ENCODE results near the gene TMEM8B. TPM values are rescaled to one million over a fixed set of nuclear protein-coding genes. Genes with fewer than 3 reads are reported as not detected.

The TMEM8B gene
- total and polyA plus RNA-seq, 9 of the 15 experiments (the other 6 are each of a cell fraction or from before 2014, with no cell fraction given), result 0.01 to 2.2 (median 1.1) TPM

DNA sequence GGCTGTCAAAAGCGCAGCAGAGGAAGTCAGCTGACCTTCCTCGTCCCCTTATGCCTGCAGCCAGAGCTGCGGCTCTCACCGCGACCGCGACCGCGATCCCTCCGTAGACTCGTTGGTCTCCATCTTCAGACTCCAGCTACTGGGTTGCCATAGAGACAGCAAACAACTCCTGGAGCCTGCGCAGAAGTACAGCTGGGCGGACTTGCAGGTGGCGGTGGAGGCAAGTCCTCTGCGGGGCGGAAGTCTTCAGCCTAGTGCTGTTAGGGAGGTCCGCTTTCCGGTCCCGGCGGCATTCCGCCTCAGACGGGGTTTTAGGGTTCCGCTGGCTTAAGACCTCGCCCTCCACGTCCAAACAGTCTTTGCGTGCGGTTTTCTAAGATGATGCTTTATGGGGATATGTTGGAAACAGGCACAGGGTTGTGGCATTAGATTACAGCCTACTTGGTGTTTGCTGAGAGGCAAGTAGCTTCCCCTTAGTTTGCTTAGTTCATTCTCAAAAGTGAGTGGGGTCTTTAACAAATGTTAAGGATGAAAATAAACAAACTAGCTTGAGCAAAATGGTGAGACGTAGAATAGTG, 16.9 kb upstream of the TMEM8B start, which contains the start of gene SPAG8 (continued):
- TF ChIP-seq HBP1 (CRISPR knock-in tag; IDR thresholded peaks at IDR 0.05), result no peak
- no peak for TF ChIP-seq GTF2A2 (tag; IDR thresholded peaks at IDR 0.05)
- peak; percentile 87; the same call in 1 of the 2 replicates for TF ChIP-seq ZBTB1 (CRISPR knock-in tag; IDR thresholded peaks at IDR 0.05; ENCODE audit: borderline replicate concordance, low read depth)
- TF ChIP-seq RFX1 (IDR thresholded peaks at IDR 0.05), result peak; percentile 95
- TF ChIP-seq ADNP (tag; IDR thresholded peaks at IDR 0.05), result no peak
- TF ChIP-seq NR2C1 (IDR thresholded peaks at IDR 0.05), result no peak; the same call in 1 of the 2 replicates
- peak; percentile 80 for TF ChIP-seq NR2C1 (tag; IDR thresholded peaks at IDR 0.05)
- TF ChIP-seq FOXA1 (IDR thresholded peaks at IDR 0.05; ENCODE audit: borderline replicate concordance), result no peak
- no peak for TF ChIP-seq FOXP4 (CRISPR knock-in tag; IDR thresholded peaks at IDR 0.05; ENCODE audit: borderline replicate concordance)
- TF ChIP-seq BCOR (IDR thresholded peaks at IDR 0.05), result no peak
- no peak for TF ChIP-seq RBM14 (IDR thresholded peaks at IDR 0.05; ENCODE audit: borderline replicate concordance, insufficient read depth, low read depth, low read length)
- TF ChIP-seq SOX6 (IDR thresholded peaks at IDR 0.05), result no peak
- no peak for TF ChIP-seq ZNF584 (CRISPR knock-in tag; IDR thresholded peaks at IDR 0.05; ENCODE audit: low read depth)
- TF ChIP-seq MCM5 (IDR thresholded peaks at IDR 0.05; ENCODE audit: low read depth), result no peak
- TF ChIP-seq, protein P1, sequence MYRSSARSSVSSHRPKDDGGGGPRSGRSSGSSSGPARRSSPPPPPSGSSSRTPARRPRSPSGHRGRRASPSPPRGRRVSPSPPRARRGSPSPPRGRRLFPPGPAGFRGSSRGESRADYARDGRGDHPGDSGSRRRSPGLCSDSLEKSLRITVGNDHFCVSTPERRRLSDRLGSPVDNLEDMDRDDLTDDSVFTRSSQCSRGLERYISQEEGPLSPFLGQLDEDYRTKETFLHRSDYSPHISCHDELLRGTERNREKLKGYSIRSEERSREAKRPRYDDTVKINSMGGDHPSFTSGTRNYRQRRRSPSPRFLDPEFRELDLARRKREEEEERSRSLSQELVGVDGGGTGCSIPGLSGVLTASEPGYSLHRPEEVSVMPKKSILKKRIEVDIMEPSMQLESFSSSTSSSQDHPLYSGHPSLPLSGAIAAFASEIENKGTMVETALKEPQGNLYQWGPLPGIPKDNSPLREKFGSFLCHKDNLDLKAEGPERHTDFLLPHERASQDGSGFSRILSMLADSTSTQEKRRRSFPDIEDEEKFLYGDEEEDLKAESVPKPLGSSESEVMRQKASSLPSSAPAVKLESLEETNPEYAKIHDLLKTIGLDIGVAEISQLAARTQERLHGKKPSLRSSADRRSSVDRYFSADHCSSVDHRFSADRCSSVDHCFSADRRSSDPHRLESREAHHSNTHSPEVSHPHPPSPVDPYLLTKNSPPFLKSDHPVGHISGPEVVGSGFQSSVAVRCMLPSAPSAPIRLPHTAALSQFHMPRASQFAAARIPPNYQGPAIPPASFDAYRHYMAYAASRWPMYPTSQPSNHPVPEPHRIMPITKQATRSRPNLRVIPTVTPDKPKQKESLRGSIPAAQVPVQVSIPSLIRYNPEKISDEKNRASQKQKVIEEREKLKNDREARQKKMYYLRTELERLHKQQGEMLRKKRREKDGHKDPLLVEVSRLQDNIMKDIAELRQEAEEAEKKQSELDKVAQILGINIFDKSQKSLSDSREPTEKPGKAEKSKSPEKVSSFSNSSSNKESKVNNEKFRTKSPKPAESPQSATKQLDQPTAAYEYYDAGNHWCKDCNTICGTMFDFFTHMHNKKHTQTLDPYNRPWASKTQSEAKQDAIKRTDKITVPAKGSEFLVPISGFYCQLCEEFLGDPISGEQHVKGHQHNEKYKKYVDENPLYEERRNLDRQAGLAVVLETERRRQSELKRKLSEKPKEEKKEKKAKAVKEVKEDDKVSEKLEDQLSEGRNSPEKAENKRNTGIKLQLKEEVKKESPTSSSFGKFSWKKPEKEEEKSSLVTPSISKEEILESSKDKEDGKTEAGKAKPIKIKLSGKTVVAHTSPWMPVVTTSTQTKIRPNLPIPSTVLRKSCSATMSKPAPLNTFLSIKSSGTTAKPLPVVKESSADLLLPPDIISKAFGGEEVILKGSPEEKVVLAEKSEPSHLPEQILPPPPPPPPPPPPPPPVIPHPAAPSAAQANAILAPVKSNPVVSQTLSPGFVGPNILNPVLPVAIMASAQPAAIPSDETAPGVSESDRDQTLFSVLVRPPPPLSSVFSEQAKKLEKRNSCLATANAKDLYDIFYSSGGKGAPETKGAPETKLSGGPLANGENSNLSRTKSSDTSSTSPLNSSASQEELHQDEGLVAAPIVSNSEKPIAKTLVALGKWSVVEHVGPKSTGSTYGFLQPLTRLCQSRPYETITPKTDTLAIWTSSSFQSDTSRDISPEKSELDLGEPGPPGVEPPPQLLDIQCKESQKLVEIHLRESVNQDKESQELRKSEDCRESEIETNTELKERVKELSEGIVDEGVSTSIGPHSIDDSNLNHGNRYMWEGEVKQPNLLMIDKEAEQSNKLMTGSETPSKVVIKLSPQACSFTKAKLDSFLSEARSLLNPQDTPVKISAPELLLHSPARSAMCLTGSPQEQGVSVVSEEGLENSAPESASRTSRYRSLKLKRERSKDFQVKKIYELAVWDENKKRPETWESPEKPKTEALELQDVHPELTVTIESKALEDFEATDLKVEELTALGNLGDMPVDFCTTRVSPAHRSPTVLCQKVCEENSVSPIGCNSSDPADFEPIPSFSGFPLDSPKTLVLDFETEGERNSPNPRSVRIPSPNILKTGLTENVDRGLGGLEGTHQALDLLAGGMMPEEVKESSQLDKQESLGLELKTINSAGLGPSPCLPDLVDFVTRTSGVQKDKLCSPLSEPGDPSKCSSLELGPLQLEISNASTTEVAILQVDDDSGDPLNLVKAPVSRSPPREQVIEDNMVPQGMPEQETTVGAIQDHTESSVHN (IDR thresholded peaks at IDR 0.05; ENCODE audit: borderline replicate concordance in 1 of 2, low read depth in 1 of 2), result no peak
- TF ChIP-seq GABPB1 (CRISPR knock-in tag; IDR thresholded peaks at IDR 0.05), result peak; percentile 96
- no peak for TF ChIP-seq SMARCA5 (IDR thresholded peaks at IDR 0.05)
- no peak for TF ChIP-seq PPARD (CRISPR knock-in tag; IDR thresholded peaks at IDR 0.05)
- no peak for TF ChIP-seq BHLHE40 (IDR thresholded peaks at IDR 0.05; ENCODE audit: low read length)
